ENCODE measurements around the gene FAM187B.
"Not testable (repeated sequence)": the region's sequence is repeated elsewhere in the genome, so short reads cannot be mapped to it uniquely, and the experiment has no call there.

Gene FAM187B

GRCh38 chr19:35205733-35206323, 22.7 kb downstream of the FAM187B start:
- no peak for TF ChIP-seq CTCF (IDR thresholded peaks at IDR 0.05; ENCODE audit: low read depth, low read length, missing control alignments)
- no peak for DNase-seq (ENCODE audit: low read depth)
- no peak overlapping the region for H3K4me3 ChIP-seq (ENCODE audit: low read depth, low read length)
- in situ Hi-C loops (cut with HindIII; ENCODE audit: low sequenced_read_pairs) = no loop called here

- in situ Hi-C loops (cut with HindIII; ENCODE audit: low sequenced_read_pairs) = no loop called here
- no peak for TF ChIP-seq CTCF (IDR thresholded peaks at IDR 0.05; ENCODE audit: low read depth, low read length, missing control alignments)
- DNase-seq (ENCODE audit: low read depth) = no peak
- H3K4me3 ChIP-seq (ENCODE audit: low read depth, low read length) = no peak overlapping the region
Measured at GRCh38 chr19:35204799-35205732, 23.5 kb downstream of the FAM187B start.

GRCh38 chr19:35202722-35203688, 25.5 kb downstream of the FAM187B start:
- no peak for DNase-seq (ENCODE audit: low read depth)
- in situ Hi-C loops (cut with HindIII; ENCODE audit: low sequenced_read_pairs) = no loop called here
- no peak overlapping the region for H3K4me3 ChIP-seq (ENCODE audit: low read depth, low read length)
- TF ChIP-seq CTCF (IDR thresholded peaks at IDR 0.05; ENCODE audit: low read depth, low read length, missing control alignments) = no peak

- in situ Hi-C loops (cut with HindIII; ENCODE audit: low sequenced_read_pairs) = no loop called here
- DNase-seq (ENCODE audit: low read depth) = no peak
- H3K4me3 ChIP-seq (ENCODE audit: low read depth, low read length) = no peak overlapping the region
- TF ChIP-seq CTCF (IDR thresholded peaks at IDR 0.05; ENCODE audit: low read depth, low read length, missing control alignments) = no peak
Measured at GRCh38 chr19:35199481-35199880, 29.1 kb downstream of the FAM187B start.

- DNase-seq (ENCODE audit: low read depth); H3K4me3 ChIP-seq (ENCODE audit: low read depth, low read length); in situ Hi-C loops (cut with HindIII; ENCODE audit: low sequenced_read_pairs): not testable (repeated sequence)
Measured at GRCh38 chr19:35196861-35197260, 31.7 kb downstream of the FAM187B start.

GRCh38 chr19:35195830-35196229, 32.7 kb downstream of the FAM187B start:
- no peak for TF ChIP-seq CTCF (IDR thresholded peaks at IDR 0.05; ENCODE audit: low read depth, low read length, missing control alignments)
- DNase-seq (ENCODE audit: low read depth) = no peak
- in situ Hi-C loops (cut with HindIII; ENCODE audit: low sequenced_read_pairs) = no loop called here
- no peak overlapping the region for H3K4me3 ChIP-seq (ENCODE audit: low read depth, low read length)

Data from astrocyte of the cerebellum (primary cell).